Head of caudate nucleus (tissue), 42 donors: ENCODE measurements around the gene FOXG1.

Source experiments
- DNase-seq, 42 donors: peaks; one replicate each; pipeline versions ENCODE4 v3.0.0 to v3.0.0-alpha.2; 2020 to 2021; ENCODE audit warnings: mixed read lengths in 7 of 42
- intact Hi-C: fragments of 100-400 bp; cut with DNase I; formaldehyde crosslinking; loops from one replicate; pipeline ENCODE4 v1.15.0; 2022

Gene FOXG1

GRCh38 chr14:28766469-28766955, at the start of gene FOXG1:
FOXG1 (plus strand) TSS chr14:28766787; CDS start chr14:28767280, 493 bp downstream.
- intact Hi-C loops = no loop called here
- DNase-seq = peak in 40 of 42 donors; percentile 42 to 92 (median 80)

- DNase-seq = no peak
- intact Hi-C loops = no loop called here
Measured at GRCh38 chr14:28719130-28719529, 47.5 kb upstream of the FOXG1 start.

- DNase-seq = no peak
- intact Hi-C loops = no loop called here
Measured at GRCh38 chr14:28731358-28731757, 35.2 kb upstream of the FOXG1 start.

- no peak for DNase-seq
- intact Hi-C loops = no loop called here
Measured at GRCh38 chr14:28742171-28742846, 24.3 kb upstream of the FOXG1 start.

- intact Hi-C loops = no loop called here
- DNase-seq = no peak
Measured at GRCh38 chr14:28744126-28744525, 22.5 kb upstream of the FOXG1 start.

GRCh38 chr14:28745176-28745575, 21.4 kb upstream of the FOXG1 start:
- intact Hi-C loops = no loop called here
- no peak for DNase-seq

GRCh38 chr14:28746247-28746646, 20.3 kb upstream of the FOXG1 start:
- no peak for DNase-seq
- intact Hi-C loops = no loop called here

- peak in 26 of 42 donors; percentile 37 to 84 (median 68) for DNase-seq
- intact Hi-C loops = loop anchor here (5.0 to 10.0 kb wide), 2 partner anchors 783 to 1461 kb away; no protein-coding TSS in a partner anchor
Measured at GRCh38 chr14:28751467-28752058, 15.0 kb upstream of the FOXG1 start.

GRCh38 chr14:28754209-28754985, 12.2 kb upstream of the FOXG1 start:
- peak in 22 of 42 donors; percentile 35 to 84 (median 68) for DNase-seq

GRCh38 chr14:28755198-28755815, 11.3 kb upstream of the FOXG1 start:
- DNase-seq = no peak
- intact Hi-C loops = loop anchor here (10.0 kb wide), 1 partner anchor 779 kb away; no protein-coding TSS in a partner anchor

More at GRCh38 chr14:28754209-28754985, 12.2 kb upstream of the FOXG1 start:
- intact Hi-C loops = loop anchor here (5.0 to 10.0 kb wide), 2 partner anchors 780 to 1458 kb away; no protein-coding TSS in a partner anchor

GRCh38 chr14:28755884-28756268, 10.7 kb upstream of the FOXG1 start:
- intact Hi-C loops = loop anchor here (10.0 kb wide), 1 partner anchor 779 kb away; no protein-coding TSS in a partner anchor
- DNase-seq = no peak

- intact Hi-C loops = loop anchor here (10.0 kb wide), 1 partner anchor 778 kb away; no protein-coding TSS in a partner anchor
- DNase-seq = peak in 2 of 42 donors; percentile 10 to 15
Measured at GRCh38 chr14:28756269-28756883, 10.2 kb upstream of the FOXG1 start.

- peak in 29 of 42 donors; percentile 43 to 82 (median 64) for DNase-seq
- intact Hi-C loops = loop anchor here (10.0 kb wide), 1 partner anchor 778 kb away; no protein-coding TSS in a partner anchor
Measured at GRCh38 chr14:28756884-28757570, 9.6 kb upstream of the FOXG1 start.

GRCh38 chr14:28757786-28758185, 8.8 kb upstream of the FOXG1 start:
- intact Hi-C loops = loop anchor here (10.0 kb wide), 1 partner anchor 777 kb away; no protein-coding TSS in a partner anchor
- DNase-seq = peak in 10 of 42 donors; percentile 15 to 57 (median 34)

GRCh38 chr14:28758253-28758884, 8.2 kb upstream of the FOXG1 start:
- DNase-seq = peak in 12 of 42 donors; percentile 14 to 51 (median 22)
- intact Hi-C loops = loop anchor here (10.0 kb wide), 1 partner anchor 776 kb away; no protein-coding TSS in a partner anchor

GRCh38 chr14:28758885-28759652, 7.5 kb upstream of the FOXG1 start:
- intact Hi-C loops = loop anchor here (10.0 kb wide), 1 partner anchor 776 kb away; no protein-coding TSS in a partner anchor
- DNase-seq = peak in 7 of 42 donors; percentile 11 to 49 (median 34)
